GM19463 (cell line): ENCODE data around the gene ALDH1A1.

ENCODE experiments used
- ATAC-seq: cut with Tn5 transposase; IDR thresholded peaks from one replicate; pipeline ENCODE4 v1.9.1; 2021; ENCODE audit warnings: mild to moderate bottlenecking, moderate library complexity; ENCODE audit not compliant: unreplicated experiment

The ALDH1A1 gene

DNA sequence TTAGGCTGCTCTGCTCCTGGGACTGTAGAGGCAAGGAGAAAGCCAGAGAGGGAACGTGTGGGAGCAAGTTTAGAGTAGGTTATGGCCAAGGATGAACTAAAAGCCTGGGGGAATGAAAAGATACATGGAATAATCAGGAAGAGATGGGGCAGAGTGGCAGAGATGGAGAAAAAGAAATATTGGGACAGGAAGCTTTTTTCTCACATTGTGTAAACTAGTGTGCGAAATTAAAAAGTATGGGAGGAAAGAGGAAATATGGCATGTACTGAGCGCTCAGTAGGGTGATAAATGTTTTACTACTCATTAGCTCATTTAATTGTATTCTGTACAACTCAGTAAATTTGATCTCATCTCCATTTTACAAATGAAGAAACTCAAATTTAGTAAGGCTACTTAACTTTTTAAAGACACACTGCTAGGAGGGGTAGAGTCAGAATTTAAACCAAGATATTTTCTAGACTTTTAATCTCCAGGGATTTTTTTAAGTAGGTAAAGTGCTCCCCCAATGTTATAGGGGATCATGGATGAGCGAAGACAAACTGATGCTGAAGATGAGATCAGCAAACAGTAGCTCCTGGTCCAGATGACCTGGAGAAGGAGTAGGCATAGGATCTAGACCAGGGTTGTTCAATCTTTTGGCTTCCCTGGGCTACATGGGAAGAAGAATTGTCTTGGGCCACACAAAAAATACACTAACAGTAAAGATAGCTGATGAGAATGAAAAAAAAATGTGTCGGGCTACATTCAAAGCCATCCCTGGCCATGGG lies 30.8 kb downstream of the ALDH1A1 start:
- ATAC-seq, result no peak

DNA sequence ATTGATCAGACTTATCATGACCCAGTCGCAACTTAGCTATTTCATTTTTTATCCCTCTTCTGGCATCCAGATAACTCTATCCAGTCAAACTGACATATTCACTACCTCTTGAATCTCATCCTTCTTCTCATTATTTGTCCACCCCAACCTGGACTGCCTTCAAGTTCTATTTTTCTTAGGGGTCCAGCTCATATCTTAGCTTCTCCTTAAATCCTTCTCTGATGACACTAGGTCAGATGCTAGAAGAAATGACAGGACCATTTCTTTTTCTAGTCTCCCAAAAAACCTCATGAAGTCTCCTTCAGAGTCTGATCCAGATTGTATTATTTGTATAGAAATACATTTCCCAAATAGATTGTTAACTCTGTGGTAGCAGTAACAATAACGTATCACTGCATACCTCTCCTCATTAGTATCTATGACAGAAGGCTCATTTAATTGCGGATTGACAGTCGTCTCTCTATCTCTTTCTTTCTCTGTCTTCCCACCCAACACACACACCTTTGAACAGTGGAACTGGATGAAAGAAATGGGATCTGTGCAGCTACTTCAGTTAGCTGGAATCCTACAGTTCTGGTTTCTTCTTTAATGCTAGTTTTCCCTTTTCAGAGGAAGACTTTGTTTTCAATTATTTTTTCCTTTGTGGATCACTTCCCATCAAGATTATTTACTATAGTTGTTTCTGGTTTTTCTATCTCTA lies 33.5 kb downstream of the ALDH1A1 start:
- ATAC-seq, result no peak

DNA sequence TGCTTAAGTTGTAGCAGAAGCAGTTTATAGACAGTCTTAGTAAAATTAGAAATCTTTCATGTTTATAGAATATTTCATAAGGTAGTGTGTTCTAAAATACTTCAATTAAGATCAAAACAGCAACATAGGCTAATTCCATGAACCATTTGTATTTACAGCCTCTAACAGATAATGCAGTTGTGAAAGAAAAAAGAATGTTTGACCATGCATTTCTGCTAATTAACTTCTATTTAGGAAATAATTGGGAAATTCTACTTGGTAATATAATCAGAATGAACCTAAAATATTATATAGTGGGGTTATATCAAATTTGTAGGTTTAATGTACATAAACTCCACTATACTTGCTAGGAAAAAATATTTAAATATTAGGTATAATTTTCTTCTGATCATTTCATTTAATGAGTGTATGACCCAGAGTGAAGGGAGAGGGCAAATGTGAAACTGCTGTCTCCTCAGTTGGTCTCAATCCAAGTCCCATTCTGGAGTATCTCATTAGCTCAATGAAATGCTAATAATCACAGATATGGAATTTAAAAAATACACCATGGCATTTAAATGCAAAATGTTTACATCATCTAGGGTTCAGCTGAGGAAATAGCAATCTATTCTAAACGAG lies 34.9 kb downstream of the ALDH1A1 start:
- ATAC-seq, result no peak

DNA sequence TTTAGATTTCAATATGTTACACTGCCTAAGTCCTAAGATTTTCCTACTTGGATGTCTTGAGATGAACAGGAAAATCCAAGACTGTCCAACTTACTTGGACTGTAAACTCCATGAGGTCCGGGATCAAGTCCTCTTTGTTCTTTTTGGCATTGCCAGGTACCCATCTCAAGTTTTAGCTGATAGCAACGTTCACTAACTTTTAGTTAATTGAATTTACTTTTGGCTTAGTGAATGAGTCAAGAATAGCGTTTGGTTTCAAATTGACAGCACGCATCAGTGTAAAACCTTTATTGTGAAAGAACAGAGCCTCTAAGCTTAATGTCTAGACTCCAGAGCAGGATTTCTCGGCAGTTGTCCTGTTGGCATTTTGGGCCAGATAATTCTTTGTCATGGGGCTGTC lies 37.2 kb downstream of the ALDH1A1 start:
- no peak for ATAC-seq

DNA sequence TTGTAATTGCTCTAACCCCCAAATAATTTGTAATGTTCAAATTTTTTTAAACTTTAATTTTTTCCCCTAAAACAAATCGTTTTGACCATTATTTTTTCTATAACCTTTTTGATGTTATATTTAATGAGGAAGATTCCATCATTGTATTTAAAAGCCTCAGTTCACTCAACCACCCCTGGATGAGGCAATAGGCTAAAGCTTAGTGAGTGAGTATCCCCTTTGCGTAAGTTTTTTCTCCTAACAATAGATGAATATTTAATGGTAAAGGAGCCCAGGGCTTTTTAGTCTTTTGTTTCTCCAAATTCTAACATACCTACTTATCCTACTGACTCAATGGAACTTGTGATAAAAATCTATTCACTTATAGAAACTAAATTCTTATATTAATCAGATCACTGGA lies 38.1 kb downstream of the ALDH1A1 start:
- ATAC-seq, result no peak

DNA sequence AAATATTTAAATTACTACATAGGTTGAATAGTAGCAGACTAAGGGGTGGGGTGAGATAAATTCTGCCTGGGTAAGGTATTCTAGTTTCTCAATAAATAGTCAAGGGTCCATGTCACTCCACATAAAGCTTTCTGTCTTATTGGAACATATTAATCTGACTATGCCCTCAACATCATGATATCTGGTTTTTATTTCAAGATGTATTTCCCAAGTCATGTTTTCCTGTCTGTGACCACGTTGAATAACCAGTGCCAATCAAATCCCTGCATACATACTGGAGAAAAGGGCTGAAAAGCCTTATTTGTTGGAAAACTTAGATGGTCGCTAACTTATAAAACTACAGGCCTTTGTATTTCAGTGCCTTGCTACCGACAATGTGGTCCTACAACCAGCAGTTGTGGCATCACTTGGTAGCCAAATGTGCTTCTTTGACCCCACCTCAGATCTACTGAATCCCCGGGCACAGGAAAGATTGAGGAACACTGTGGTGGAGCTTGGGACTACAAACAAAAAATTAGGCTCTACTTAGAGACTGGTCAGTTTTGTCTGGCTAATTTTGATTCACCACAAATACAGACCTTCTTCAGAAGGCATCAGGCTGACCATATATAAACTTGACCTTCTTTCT lies 39.4 kb downstream of the ALDH1A1 start:
- ATAC-seq, result no peak

- no peak for ATAC-seq
These were observed 40.1 kb downstream of the ALDH1A1 start for GRCh38 chr9:72912476-72913381.

DNA sequence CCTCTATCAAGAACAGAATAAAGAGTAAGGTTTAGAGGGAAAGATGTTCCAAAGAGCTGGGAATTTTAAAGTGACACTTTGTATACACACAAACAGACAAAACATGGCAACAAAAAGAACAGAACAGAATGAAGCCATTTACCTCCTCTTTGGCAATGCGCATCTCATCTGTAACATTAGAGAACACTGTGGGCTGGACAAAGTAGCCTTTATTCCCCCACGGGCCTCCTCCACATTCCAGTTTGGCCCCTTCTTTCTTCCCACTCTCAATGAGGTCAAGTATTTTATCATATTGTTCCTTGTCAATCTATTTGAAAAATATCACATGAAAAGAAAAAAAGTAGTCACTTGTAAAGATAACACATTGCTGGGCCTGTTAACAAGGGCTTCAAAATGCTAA lies 41.0 kb downstream of the ALDH1A1 start:
- no peak for ATAC-seq

DNA sequence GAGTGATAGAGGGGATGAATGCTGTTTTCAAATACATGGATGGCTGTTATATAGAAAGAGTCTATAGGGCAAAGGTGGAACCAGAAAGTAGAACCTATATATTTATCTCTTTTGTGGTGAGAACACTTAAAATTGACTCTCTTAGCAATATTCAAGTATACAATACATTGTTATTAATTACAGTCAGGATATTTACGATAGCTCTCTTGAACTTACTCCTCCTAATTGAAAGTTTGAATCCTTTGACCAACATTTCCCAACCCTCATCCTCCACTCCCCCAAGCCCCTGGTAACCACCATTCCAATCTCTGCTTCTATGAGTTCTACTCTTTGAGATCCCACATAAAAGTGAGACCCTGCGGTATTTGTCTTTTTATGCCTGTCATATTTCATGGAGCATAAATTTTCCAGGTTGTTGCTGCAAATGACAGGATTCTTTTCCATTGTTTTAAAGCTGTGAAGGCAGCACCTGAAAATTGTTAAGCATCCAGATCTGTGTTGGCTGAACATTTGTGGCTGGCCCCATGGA lies 41.5 kb downstream of the ALDH1A1 start:
- no peak for ATAC-seq

- no peak for ATAC-seq
These were observed 43.4 kb downstream of the ALDH1A1 start for GRCh38 chr9:72909428-72909827.

- ATAC-seq, result no peak
These were observed 45.4 kb downstream of the ALDH1A1 start for GRCh38 chr9:72907421-72907820.

DNA sequence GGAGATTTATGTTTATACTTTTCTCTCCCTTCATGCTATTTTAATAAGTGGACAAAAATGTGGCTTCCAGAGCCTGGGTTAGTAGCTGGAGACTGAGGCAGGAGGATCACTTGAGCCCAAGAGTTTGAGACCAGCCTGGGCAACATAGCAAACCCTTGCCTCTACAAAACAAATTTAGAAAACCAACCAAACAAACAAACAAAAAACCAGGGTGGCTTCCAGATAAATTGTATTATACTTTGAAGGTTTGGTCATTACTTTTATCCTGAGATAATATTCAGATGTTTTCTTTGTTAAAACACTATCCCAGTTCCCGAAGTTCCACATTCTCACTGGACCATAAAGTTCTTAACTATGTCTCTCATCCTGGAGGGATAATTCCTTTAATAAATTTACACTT lies 46.0 kb downstream of the ALDH1A1 start:
- no peak for ATAC-seq

DNA sequence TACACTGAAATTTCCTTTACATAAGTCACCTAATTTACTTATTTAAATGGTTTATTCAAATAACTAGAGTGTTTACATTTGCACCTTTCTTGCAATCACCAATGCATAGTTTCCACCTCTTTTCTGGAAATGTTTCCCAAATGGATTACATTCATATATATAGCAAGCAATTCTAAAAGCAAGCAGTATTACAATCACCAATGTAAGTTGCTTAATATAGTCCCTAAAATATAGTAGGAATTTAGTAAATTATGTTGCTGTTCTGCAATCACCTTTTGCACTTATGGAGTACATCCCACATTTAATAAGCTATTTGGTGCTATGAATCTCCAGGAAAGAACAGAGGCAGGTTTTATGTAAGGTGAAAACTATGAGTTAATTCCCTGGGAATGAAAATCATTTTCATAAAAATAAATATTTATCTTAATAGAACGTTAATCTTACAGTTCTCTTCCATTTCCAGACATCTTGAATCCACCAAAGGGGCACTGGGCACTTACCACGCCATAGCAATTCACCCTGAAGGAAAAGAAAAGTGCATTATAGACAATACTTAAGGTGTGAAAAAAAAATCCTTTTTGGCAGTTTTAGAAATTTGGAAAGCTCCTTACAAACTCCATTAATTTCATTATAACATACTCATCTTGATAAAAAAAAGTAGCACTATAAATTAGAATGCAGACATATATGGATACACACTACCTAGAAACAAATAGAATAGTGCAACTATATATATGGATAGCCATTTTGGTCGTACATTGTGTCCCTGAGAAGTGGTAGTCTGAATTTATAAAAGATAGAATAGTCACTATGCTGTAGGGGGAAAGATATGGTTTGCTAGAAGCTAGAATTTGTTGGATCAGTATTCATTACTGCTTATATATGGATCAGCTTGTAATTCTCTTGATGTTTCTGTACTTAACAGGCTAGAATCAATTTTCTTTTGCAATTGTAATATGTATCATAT lies 47.1 kb downstream of the ALDH1A1 start:
- no peak for ATAC-seq

- ATAC-seq, result no peak
These were observed 48.4 kb downstream of the ALDH1A1 start for GRCh38 chr9:72904267-72905093.

DNA sequence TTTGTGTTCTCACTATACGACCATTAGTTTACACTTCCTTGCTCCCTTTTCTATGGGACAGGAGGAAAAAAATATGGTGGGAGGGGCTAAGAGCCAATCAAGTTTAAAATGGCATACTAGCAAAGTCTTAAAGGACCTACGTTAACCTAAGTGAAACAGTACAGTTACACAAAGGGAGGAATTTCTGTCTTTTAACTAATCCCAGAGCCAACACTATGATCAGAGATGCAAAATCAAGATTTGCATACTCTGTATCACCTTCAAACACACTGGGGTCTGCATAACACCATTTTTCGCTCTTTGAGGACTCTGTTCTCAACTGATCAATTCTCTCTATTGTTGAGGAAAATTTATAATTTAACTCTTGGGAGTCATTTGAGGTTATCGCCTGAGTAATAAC lies 49.8 kb downstream of the ALDH1A1 start:
- no peak for ATAC-seq

- ATAC-seq, result no peak
These were observed 50.6 kb downstream of the ALDH1A1 start for GRCh38 chr9:72902268-72902667.

GRCh38 chr9:72899734-72900477 lies 52.9 kb downstream of the ALDH1A1 start:
- no peak for ATAC-seq
